Endothelial cell (in vitro differentiated cells): Measurements from ENCODE around the gene UBA1. TPM values are rescaled to one million over a fixed set of nuclear protein-coding genes. Genes with fewer than 3 reads are reported as not detected.

Source experiments
- total RNA-seq: library from RNA; stranded (reverse); fragmentation: NEBNext Ultra II Directional; extraction: Animal tissue kit (Norgen Biotek cat#: 25700); gene quantifications from one replicate; pipeline ENCODE4 v1.2.1, GENCODE V29; 2021; ENCODE audit not compliant: unreplicated experiment

The UBA1 gene
- total RNA-seq, 1 donor from 2014 or later, result 246 TPM

Other genes with a start within 250 kb of the UBA1 start
- 0.54 TPM for gene RGN, start 115.4 kb upstream of the UBA1 start, total RNA-seq
- gene NDUFB11, start 49.1 kb upstream of the UBA1 start, total RNA-seq, result 81.5 TPM
- gene RBM10, start 48.6 kb upstream of the UBA1 start, total RNA-seq, result 42.1 TPM
- gene CDK16, start 24.9 kb downstream of the UBA1 start, total RNA-seq, result 103 TPM
- gene USP11, start 39.2 kb downstream of the UBA1 start, total RNA-seq, result 72.5 TPM
- 0.67 TPM for gene ZNF157, start 176.7 kb downstream of the UBA1 start, total RNA-seq